Esophagus (tissue), 2 donors: ENCODE data around the gene ZNF646. TPM values are rescaled to one million over a fixed set of nuclear protein-coding genes. Genes with fewer than 3 reads are reported as not detected.
A peak's percentile ranks its signal among the peaks of the same experiment; 100 is the strongest.

ENCODE experiments used
- H3K27ac ChIP-seq, 2 donors: one replicate each; pipeline ENCODE4 v1.5.1; 2013; ENCODE audit warnings: low read depth in 2 of 2, mild to moderate bottlenecking in 2 of 2, inconsistent platforms in 1 of 2, low read length in 1 of 2, moderate library complexity in 1 of 2
- H3K27me3 ChIP-seq, 2 donors: one replicate each; pipeline ENCODE4 v1.6.1; 2013; ENCODE audit warnings: low read length in 2 of 2, control low read depth in 1 of 2, mild to moderate bottlenecking in 1 of 2; ENCODE audit not compliant: insufficient read depth in 2 of 2, control insufficient read depth in 1 of 2
- H3K36me3 ChIP-seq, 2 donors: one replicate each; pipeline ENCODE4 v1.6.1; 2013; ENCODE audit warnings: low read length in 1 of 2; ENCODE audit not compliant: control insufficient read depth in 2 of 2, insufficient read depth in 2 of 2
- H3K4me1 ChIP-seq, 2 donors: one replicate each; pipeline ENCODE4 v1.6.1; 2013; ENCODE audit warnings: low read length in 1 of 2; ENCODE audit not compliant: control insufficient read depth in 2 of 2, insufficient read depth in 2 of 2
- H3K4me3 ChIP-seq, 2 donors: one replicate each; pipeline ENCODE4 v1.5.1; 2013; ENCODE audit warnings: low read length in 2 of 2, mild to moderate bottlenecking in 2 of 2, low read depth in 1 of 2, moderate library complexity in 1 of 2
- H3K9me3 ChIP-seq, 2 donors: one replicate each; pipeline ENCODE4 v1.6.1; 2013; ENCODE audit warnings: mild to moderate bottlenecking in 2 of 2, low read depth in 1 of 2, low read length in 1 of 2, moderate library complexity in 1 of 2; ENCODE audit not compliant: control insufficient read depth in 2 of 2, insufficient read depth in 1 of 2
- WGBS, 2 donors: extraction: QIAGEN DNeasy Blood & Tissue Kit; methylation state at CpG; one replicate each; pipeline ENCODE4 v1.1.7; 2013; 5-methylcytosine and 5-hydroxymethylcytosine counted together
- polyA plus RNA-seq, 2 donors: library from polyadenylated mRNA; stranded (reverse); fragments of 200-250 nt; gene quantifications; one replicate each; pipeline ENCODE4 v1.2.3, GENCODE V29; 2013
- donor health status: healthy with polysubstance abuse.
- donor health status: Bipolar disorder and iron deficiency.

Gene ZNF646
- polyA plus RNA-seq, 2 donors, result 3.4 to 8.1 TPM

DNA sequence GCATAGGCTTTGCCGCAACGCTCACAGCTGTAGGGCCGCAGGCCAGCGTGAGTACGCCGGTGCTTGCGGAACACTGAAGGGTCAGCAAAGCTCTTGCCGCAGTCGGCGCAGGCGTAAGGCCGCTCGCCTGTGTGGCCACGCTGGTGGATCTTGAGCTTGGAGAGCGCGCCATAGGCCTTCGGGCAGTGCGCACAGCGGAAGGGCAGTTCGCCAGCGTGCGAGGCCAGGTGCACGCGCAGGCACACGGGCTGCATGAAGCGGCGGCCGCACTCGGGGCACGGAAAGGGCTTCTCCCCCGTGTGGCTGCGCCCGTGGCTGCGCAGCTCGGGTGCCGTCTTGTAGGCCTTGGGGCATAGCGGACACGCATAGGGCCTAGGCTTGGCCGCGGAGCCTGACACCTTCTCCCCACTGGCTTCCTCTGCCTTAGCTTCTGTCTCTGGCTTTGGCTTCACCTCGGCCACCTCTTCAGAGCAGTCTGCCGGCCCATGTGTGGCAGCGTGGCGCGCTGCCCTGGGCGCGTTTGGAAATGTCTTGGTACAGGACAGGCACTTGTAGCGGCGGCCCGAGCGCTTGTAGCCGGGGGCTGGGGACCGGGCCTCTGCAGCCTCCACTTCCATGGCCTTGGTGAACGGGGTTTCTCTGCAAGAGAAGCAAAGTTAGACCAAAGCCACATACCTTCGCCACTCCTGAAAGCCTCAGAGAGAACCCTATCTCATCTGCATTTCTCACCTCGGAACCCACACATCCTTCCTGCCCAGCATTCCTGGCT, 10.2 kb upstream of the ZNF646 start:
- H3K36me3 ChIP-seq, result peaks cover 0 to 26% of the 10 kb centered on the region in 2 donors
- no peaks in the 10 kb centered on the region for H3K27me3 ChIP-seq
- 89 to 91% methylated on average over 56 of the region's 56 CpGs for WGBS, 2 donors
- H3K4me3 ChIP-seq, result no peak overlapping the region
- H3K27ac ChIP-seq, result peak overlapping the region in 1 of 2 donors; percentile 26
- peaks cover 0 to 2% of the 10 kb centered on the region in 2 donors for H3K9me3 ChIP-seq
- peaks cover 0 to 5% of the 10 kb centered on the region in 2 donors for H3K4me1 ChIP-seq

DNA sequence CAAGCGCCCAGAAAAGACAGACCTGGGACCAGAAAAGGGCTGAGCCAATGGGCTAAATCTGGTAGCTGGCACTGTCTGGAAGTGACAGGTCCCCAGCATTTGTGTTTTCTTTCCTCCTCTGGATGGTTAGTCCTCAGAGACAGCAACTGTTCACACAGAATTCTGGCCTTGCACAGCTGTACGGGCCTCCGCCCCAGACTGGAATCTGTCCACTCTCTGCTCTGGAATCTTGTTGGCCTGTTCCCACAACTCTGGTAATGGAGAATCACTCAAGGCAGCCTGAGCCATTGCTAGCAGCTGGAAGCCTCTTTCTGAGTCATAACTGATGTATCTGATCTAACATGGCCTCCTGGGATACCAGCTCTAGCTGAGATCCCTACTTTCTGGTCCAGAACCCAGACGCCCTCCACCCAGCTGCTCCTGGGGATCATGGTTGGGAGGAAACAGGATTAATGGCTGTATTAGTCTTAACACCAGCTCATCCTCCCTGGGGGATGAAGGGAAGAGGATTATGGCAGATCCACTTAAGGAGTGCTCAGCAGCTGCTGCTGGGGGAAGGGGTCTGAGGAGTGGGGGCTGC, 9.2 kb upstream of the ZNF646 start:
- Histone ChIP-seq H3K4me1 (peaks cover 0 to 5% of the 10 kb centered on the region in 2 donors), H3K36me3 (peaks cover 0 to 26% of the 10 kb centered on the region in 2 donors), H3K9me3 (peaks cover 0 to 2% of the 10 kb centered on the region in 2 donors), H3K27me3 (no peaks in the 10 kb centered on the region), H3K4me3 (no peak overlapping the region), H3K27ac (peak overlapping the region; percentile 21 to 46)
- 53 to 68% methylated on average over 4 of the region's 4 CpGs for WGBS, 2 donors

DNA sequence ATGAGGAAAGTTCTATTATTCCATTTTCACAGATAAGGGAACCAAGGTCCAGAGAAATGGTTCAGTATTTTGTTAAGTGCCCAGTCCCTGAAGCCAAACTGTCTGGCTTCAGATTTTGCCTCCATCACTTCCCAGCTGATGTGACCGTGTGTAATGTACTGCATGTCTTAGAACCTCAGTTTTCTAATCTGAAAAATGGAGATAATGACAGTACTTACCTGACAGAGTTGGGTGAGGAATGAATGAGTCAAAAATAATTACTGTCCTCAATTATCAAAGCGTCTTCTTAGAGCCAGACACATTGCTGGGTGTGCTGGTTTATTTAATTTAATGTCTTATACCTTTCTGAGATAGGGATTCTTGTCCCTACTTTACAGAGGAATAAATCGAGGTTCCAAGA, 6.9 kb upstream of the ZNF646 start:
- WGBS, 2 donors, result 91 to 92% methylated on average over 3 of the region's 3 CpGs
- Histone ChIP-seq H3K36me3 (peaks cover 0 to 8% of the 10 kb centered on the region in 2 donors), H3K4me1 (peaks cover 0 to 7% of the 10 kb centered on the region in 2 donors), H3K4me3 (no peak overlapping the region), H3K9me3 (no peaks in the 10 kb centered on the region), H3K27ac (no peak overlapping the region), H3K27me3 (no peaks in the 10 kb centered on the region)

DNA sequence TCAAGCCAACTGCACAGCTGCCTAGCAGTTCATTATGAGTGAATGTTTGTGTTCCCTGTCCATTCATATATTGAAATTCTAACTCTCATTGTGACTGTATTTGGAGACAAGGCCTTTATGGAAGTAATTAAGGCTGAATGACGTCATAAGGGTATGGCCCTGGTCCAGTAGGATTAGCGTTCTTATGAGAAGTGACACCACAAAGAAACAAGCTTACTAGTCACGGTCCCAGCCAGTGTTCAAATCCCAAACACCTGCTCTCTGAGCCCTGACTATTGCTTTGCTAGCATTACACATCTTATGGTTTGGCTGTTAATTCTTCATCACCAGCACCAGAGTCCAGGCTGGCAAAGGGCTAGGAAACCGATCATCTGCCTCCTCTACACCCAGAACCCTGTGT, 2.4 kb upstream of the ZNF646 start:
- Histone ChIP-seq H3K36me3 (peaks cover 3 to 5% of the 10 kb centered on the region in 2 donors), H3K4me3 (peak overlapping the region in 1 of 2 donors; percentile 88), H3K9me3 (no peaks in the 10 kb centered on the region), H3K27ac (peak overlapping the region in 1 of 2 donors; percentile 95), H3K27me3 (no peaks in the 10 kb centered on the region), H3K4me1 (peaks cover 0 to 5% of the 10 kb centered on the region in 2 donors)
- WGBS, 2 donors, result 20 to 22% methylated on average over 4 of the region's 4 CpGs

DNA sequence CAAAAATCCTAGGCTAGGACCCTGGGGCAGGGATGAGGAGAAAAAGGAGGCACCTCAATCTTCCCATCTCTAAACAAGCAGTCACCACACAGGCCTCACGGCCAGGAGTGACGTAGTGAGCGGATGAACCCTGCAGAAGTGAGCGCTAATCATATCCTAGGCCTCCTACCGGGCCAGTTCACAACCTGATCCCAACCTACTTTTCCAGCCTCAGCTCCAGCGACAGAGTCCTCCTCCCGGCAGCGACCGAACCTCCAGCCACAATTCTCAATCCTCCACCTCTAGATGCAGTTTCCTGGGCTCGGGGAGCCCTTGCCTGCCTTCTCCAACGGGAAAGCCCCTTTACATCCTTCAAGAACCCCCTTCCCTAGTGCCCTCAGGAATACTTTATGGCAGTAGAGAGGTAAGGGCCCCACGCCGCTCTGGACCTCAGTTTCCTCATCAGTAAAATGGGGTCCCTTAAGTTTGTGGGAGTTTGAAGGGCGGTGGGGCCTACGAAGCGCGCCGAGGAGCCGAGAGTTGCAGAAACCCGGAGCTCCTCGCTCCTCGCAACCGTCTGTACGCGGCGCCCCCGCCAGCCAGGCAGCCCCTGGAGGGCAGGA, 1.6 kb upstream of the ZNF646 start:
- Histone ChIP-seq H3K36me3 (peaks cover 11 to 13% of the 10 kb centered on the region in 2 donors), H3K4me1 (peaks cover 0 to 5% of the 10 kb centered on the region in 2 donors), H3K27ac (peak overlapping the region; percentile 95 to 96), H3K4me3 (peak overlapping the region; percentile 88 to 96), H3K27me3 (no peaks in the 10 kb centered on the region), H3K9me3 (no peaks in the 10 kb centered on the region)
- whole genome bisulfite sequencing, 2 donors, result 2% methylated on average over 27 of the region's 27 CpGs

DNA sequence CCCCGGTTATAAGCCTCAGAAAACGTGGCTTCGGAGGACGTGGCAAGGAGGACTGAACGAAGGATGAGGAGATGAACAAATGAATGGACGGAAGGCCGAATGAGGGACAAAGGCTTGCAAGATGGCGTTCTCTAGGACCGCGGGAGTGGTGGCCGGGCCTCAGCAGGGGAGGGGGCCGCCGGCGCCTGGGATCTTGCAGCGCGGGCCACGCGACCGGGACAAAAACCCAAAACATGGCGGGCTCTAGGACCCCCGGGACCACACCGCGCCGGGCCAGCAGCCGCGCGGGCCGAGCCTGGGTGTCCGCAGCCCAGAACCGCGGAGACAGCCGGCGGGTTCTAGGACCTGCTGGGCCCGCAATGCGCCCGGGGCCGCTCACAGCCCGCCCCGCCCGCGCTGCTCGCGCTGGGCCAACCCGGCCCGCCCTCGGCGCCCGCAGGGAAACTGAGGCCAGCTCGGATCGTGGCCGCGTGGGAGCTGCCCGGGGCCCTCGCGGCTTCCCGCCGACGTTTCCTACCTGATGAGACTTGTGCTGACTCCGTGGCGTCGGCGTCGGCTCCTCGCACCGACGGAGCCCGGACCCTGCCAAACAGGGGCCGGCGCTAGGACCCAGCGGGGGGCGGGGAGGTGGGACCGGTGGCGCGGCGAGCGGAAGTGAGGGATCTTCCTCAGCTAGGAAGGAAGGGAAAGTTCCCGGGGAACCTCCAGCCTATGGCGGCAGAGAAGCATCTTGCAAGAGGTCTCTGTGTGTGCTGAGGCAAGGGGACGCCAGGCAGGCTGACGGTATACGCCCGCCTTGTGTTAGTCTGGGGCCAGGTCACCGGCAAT, 866 bp upstream of the ZNF646 start:
- Histone ChIP-seq H3K36me3 (peaks cover 15 to 20% of the 10 kb centered on the region in 2 donors), H3K9me3 (no peaks in the 10 kb centered on the region), H3K4me3 (peak overlapping the region; percentile 88 to 96), H3K27ac (peak overlapping the region; percentile 95 to 96), H3K27me3 (no peaks in the 10 kb centered on the region), H3K4me1 (peaks cover 0 to 5% of the 10 kb centered on the region in 2 donors)
- 0% methylated on average over 83 of the region's 83 CpGs for WGBS, 2 donors

DNA sequence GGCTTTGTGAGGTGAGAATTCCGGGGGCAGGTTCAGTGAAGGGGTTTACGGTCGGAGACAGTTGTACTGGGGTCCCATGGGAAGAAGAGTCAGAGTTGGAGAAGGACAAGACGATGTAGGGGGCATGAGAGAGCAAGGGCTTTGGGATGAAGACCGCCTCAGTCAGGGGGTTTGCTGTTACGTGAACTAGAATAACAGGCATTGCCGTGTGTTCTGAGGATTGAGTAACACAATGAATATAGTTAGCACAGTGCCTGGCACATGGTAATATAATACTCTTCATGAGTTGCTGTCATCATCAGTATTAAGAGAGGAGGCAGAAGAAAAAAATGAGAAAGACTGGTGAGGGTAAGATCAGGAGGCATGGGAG, 577 bp downstream of the ZNF646 start:
- no peaks in the 10 kb centered on the region for H3K9me3 ChIP-seq
- peaks cover 0 to 5% of the 10 kb centered on the region in 2 donors for H3K4me1 ChIP-seq
- H3K36me3 ChIP-seq, result peaks cover 15 to 29% of the 10 kb centered on the region in 2 donors
- WGBS, 2 donors, result 1% methylated on average over 7 of the region's 7 CpGs
- peak overlapping the region; percentile 94 to 95 for H3K27ac ChIP-seq
- H3K4me3 ChIP-seq, result peak overlapping the region; percentile 88 to 96
- no peaks in the 10 kb centered on the region for H3K27me3 ChIP-seq

DNA sequence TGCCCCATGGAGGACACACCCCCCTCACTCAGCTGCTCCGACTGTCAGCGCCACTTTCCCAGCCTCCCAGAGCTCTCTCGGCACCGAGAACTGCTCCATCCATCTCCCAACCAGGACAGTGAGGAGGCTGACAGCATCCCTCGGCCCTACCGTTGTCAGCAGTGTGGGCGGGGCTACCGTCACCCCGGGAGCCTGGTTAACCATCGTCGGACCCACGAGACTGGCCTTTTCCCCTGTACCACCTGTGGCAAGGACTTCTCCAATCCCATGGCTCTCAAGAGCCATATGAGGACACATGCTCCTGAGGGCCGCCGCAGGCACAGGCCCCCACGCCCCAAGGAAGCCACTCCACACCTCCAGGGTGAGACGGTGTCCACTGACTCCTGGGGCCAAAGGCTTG, 2.1 kb downstream of the ZNF646 start:
- no peaks in the 10 kb centered on the region for H3K27me3 ChIP-seq
- H3K4me3 ChIP-seq, result no peak overlapping the region
- peaks cover 15 to 44% of the 10 kb centered on the region in 2 donors for H3K36me3 ChIP-seq
- H3K27ac ChIP-seq, result no peak overlapping the region
- H3K4me1 ChIP-seq, result peaks cover 0 to 5% of the 10 kb centered on the region in 2 donors
- 67 to 71% methylated on average over 16 of the region's 16 CpGs for WGBS, 2 donors
- H3K9me3 ChIP-seq, result no peaks in the 10 kb centered on the region

DNA sequence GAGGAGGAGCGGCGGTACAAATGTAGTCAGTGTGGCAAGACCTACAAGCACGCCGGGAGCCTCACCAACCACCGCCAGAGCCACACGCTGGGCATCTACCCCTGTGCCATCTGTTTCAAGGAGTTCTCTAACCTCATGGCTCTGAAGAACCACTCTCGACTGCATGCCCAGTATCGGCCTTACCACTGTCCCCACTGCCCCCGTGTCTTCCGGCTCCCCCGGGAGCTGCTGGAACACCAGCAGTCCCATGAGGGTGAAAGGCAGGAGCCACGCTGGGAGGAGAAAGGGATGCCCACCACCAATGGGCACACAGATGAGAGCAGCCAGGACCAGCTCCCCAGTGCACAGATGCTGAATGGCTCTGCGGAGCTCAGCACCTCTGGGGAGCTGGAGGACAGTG, 2.8 kb downstream of the ZNF646 start:
- no peak overlapping the region for H3K4me3 ChIP-seq
- peaks cover 0 to 5% of the 10 kb centered on the region in 2 donors for H3K4me1 ChIP-seq
- peaks cover 15 to 44% of the 10 kb centered on the region in 2 donors for H3K36me3 ChIP-seq
- no peak overlapping the region for H3K27ac ChIP-seq
- no peaks in the 10 kb centered on the region for H3K9me3 ChIP-seq
- no peaks in the 10 kb centered on the region for H3K27me3 ChIP-seq
- WGBS, 2 donors, result 96% methylated on average over 13 of the region's 13 CpGs
